ENCODE results near the gene ST6GAL1.
"Not testable (repeated sequence)": the region's sequence is repeated elsewhere in the genome, so short reads cannot be mapped to it uniquely, and the experiment has no call there.

ST6GAL1 gene

GRCh38 chr3:187046033-187046432 lies 115.7 kb downstream of the ST6GAL1 start:
- DNase-seq (ENCODE audit: low read depth), result no peak

- no peak for DNase-seq (ENCODE audit: low read depth)
These were observed 119.3 kb downstream of the ST6GAL1 start for GRCh38 chr3:187049462-187050101.

- DNase-seq (ENCODE audit: low read depth), result no peak
These were observed 120.7 kb downstream of the ST6GAL1 start for GRCh38 chr3:187051066-187051465.

GRCh38 chr3:187051724-187052366 lies 121.5 kb downstream of the ST6GAL1 start:
- no peak for DNase-seq (ENCODE audit: low read depth)

GRCh38 chr3:187052427-187052826 lies 122.1 kb downstream of the ST6GAL1 start:
- not testable (repeated sequence) for DNase-seq (ENCODE audit: low read depth)

DNA sequence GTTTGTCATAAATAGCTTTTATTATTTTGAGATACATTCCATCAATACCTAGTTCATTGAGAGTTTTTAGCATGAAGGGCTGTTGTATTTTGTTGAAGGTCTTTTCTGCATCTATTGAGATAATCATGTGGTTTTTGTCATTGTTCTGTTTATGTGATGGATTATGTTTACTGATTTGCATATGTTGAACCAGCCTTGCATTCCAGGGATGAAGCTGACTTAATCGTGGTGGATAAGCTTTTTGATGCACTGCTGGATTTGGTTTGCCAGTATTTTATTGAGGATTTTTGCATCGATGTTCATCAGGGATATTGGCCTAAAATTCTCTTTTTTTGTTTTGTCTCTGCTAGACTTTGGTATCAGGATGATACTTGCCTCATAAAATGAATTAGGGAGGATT lies 124.1 kb downstream of the ST6GAL1 start:
- not testable (repeated sequence) for DNase-seq (ENCODE audit: low read depth)

- DNase-seq (ENCODE audit: low read depth), result not testable (repeated sequence)
These were observed 127.5 kb downstream of the ST6GAL1 start for GRCh38 chr3:187057803-187058202.

GRCh38 chr3:187061748-187062147 lies 131.4 kb downstream of the ST6GAL1 start:
- DNase-seq (ENCODE audit: low read depth), result no peak

DNA sequence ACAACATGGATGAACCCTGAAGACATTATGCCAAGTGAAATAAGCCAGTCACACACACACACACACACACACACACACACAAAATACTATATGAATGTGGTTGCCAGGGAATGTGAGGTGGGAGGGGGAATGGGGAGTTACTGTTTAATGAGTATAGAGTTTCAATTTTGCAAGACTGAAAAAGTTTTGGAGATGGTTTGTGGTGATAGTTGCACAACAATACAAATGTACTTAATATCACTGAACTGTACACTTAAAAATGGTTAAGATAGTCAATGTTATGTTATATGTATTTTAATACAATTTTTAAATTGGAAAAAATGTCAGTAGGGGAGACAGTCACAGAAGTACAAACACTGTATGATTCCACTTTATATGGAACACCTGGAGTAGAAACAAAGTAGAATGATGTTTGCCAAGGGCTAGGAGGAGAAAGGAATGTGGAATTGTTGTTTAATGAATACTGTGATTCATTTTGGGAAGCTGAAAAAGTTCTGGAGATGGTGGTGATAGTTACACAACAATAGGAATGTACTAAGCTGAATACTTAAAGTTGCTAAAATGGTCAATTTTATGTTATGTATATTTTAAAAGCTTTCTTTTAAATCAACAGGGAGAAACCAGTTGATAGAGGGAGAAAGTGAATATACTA lies 132.3 kb downstream of the ST6GAL1 start:
- peak; percentile 80 for DNase-seq (ENCODE audit: low read depth)

DNA sequence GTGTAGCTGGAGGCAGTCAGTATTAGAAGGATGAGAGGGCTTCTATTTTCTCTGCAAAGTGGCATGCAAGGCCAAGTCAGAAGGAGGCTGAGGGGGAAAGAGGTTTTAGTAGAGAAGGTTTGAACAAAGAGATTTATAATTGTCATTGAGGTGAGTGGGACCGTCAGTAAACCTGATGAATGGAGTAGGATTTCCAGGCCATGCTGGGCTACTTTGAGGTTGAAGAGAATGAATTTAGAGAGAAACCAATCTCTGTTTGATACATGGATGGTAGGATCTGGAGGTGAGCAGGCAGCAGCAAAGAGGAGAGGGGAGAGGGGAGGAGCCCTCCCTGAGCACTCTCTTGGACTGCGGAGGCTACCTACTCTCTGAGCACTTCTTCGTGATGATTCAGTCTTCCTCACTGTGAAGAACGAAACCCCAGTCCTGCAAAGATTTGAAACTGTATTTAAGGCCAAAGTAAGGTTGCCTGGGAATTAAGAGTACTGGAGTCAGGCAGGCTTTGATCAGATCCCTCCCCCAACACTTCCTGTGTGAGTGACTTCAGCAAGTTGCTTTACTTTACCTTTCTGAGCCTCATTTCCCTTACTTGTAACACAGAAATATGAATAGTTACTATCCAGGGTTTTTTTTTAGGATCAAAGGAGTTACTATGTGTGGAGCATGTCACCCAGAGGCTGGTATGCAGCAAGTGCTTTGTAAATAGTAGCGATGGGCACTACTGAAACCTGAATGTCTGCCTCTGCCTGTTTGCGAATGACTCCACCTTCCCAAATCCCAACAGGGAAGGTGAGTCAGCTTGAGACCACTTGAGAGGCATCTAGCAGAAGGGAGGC lies 133.2 kb downstream of the ST6GAL1 start:
- DNase-seq (ENCODE audit: low read depth), result no peak

DNA sequence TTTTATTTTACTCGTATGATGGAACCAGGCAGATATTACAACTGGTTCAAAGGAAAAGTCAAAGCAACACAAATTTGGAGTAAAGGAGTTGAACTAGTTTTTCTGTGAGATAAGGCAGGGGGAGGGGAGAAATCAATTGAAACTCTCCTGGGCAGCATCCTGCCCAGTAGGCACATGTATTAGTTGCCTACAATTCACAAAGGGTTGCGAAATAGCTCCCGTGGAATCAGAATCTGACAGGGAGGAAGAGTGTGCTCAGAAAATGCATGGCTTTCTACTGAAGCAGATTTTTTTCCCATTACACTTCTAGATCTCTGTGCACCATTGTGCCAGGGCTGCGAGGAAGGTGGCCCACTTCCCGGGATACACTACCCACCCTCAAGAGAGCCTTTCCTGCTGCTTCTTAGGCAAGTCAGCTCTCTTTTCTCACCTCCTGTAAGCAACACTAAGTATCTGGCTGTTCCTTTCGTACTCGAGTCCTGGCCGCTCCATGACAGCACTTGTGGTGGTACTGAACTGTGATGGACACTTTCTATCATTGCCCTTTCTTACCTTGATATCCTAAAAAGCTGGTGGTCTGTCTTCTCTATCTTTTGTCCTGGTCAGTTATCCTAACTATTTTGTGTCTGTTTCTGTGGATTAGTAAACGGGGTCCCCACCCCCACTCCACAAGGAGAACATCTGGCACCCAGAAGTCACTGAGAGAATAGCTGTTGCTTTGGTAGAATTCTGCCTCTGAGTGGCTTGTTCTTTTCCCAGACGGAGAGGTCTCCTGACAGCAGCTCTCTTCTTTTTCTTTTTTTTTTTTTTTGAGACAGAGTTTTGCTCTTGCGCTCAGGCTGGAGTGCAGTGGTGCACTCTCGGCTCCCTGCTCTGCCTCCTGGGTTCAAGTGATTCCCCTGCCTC lies 134.1 kb downstream of the ST6GAL1 start:
- DNase-seq (ENCODE audit: low read depth), result peak; percentile 40

DNA sequence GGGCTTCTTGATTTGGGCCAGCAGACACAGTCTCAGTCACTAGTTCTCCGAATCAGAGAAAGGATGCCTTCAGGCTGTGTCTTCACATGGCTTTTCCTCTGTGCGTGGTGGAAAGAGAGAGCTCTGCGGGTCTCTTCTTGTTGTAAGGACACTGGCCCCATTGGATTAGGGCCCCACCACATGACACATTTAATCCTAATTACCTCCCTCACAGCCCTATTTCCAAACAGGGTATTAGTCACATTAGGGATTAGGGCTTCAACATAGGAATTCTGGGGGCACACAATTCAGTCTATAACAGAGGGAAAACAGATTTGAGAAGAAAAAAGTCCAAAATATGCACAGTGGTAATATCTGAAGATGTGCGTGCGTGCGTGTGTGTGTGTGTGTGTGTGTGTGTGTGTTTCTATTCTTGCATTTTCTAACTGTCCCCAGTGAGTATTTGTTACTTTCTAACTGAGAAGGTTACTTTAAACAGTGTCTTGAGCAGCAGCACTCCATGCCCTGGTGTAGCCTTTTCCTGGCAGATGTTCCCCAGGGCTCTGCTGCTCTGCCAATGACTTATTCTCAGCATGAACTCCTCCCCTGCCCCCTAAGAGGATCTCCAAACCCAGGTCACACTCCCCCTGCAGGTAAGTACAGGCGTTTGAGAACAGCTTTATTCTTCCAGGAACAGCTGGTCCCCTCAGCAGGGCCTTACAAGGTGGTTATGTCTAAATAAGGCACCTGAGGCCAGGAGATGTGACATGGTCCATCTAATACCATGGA lies 136.1 kb downstream of the ST6GAL1 start:
- peak; percentile 24 for DNase-seq (ENCODE audit: low read depth)

GRCh38 chr3:187068787-187069186 lies 138.5 kb downstream of the ST6GAL1 start:
- DNase-seq (ENCODE audit: low read depth), result no peak

- DNase-seq (ENCODE audit: low read depth), result no peak
These were observed 139.7 kb downstream of the ST6GAL1 start for GRCh38 chr3:187069857-187070516.

GRCh38 chr3:187072102-187072501 lies 141.8 kb downstream of the ST6GAL1 start:
- no peak for DNase-seq (ENCODE audit: low read depth)

DNA sequence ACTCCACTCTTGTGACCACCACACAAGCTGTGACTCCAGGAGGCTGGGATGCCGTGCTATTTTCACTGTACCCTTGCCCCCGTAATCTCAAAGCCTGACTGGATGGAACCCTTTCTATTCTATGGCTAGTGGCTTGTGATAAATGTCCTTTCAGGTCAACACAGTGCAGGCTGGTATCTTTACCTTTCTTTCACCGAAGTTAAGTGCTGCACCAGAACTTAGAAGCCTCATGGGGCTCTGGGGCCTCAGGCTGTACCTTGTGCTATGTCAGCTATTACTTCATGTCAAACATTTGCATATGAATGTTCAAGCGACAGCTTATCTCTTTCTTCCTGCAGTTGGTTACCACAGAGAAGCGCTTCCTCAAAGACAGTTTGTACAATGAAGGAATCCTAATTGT lies 142.2 kb downstream of the ST6GAL1 start:
- no peak for DNase-seq (ENCODE audit: low read depth)

DNA sequence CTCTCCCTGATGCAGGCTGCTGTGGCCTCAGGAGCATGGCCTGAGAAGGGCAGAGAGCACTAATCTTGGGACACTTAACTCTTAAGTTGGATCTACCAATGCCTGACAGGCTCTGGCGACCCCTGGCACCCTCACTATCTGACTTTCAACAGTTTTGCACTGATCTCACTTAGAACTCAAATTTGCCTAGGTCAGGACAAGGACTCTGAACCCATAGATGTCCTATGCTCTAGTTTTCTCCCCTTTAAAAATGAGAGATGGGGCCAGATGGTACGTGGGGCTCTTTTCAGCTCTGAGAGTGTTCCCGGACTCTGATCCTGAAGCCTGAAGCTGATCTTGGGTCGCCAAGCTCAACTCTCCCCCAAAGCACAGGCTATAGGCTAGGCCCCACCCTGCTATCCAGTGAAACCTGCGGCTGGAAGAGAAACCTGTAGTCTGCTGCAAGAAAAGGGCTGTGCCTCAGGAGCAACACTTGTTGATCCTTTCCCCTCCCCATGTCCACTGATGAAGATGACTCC lies 143.3 kb downstream of the ST6GAL1 start:
- no peak for DNase-seq (ENCODE audit: low read depth)

DNA sequence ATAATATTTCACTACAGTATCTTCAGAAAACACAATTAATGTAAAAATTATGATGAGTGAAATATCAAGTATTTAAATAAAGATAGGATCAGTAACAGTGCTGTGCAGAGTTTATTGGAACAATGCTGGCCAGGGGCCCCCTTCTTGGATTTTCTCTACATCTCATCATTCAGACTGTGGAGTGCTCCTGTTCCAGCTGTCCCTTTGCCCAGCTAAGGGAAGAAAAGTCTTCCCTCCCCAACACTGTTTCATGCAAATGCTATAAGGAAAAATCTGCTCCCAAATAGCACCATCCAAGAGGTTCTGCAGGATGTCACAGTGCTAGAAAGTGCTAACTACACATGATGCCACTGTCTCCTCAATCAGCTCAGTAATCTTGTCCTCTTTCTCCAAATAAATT lies 144.5 kb downstream of the ST6GAL1 start:
- DNase-seq (ENCODE audit: low read depth), result no peak

- no peak for DNase-seq (ENCODE audit: low read depth)
These were observed 146.0 kb downstream of the ST6GAL1 start for GRCh38 chr3:187076297-187076696.

- DNase-seq (ENCODE audit: low read depth), result no peak
These were observed 146.8 kb downstream of the ST6GAL1 start for GRCh38 chr3:187077085-187077484.

Measured in fibroblast of the conjunctiva (primary cell).